Sigmoid colon (tissue), 4 donors: ENCODE data around the gene C1orf174.

Experiments used
- POLR2A ChIP-seq, 2 donors: fragments of 450-650 bp; IDR thresholded peaks; one replicate each; pipeline ENCODE4 v1.6.1; 2016; ENCODE audit warnings: antibody characterized with exemption in 2 of 2, mild to moderate bottlenecking in 2 of 2, moderate library complexity in 2 of 2
- POLR2AphosphoS5 ChIP-seq, 4 donors: sonication (generic); formaldehyde crosslinking; IDR thresholded peaks; one replicate each; pipeline ENCODE4 v1.6.1; 2017; ENCODE audit warnings: antibody characterized with exemption in 4 of 4
- TF ChIP-seq, protein P1 (sequence below), 4 experiments: fragments of 450-650 bp in 3 of 4; fragments of 200-600 bp in 1 of 4; IDR thresholded peaks; one replicate each; pipeline ENCODE4 v1.5.1; 2016 to 2019; ENCODE audit warnings: antibody characterized with exemption in 4 of 4, mild to moderate bottlenecking in 3 of 4, moderate library complexity in 2 of 4

DNA sequence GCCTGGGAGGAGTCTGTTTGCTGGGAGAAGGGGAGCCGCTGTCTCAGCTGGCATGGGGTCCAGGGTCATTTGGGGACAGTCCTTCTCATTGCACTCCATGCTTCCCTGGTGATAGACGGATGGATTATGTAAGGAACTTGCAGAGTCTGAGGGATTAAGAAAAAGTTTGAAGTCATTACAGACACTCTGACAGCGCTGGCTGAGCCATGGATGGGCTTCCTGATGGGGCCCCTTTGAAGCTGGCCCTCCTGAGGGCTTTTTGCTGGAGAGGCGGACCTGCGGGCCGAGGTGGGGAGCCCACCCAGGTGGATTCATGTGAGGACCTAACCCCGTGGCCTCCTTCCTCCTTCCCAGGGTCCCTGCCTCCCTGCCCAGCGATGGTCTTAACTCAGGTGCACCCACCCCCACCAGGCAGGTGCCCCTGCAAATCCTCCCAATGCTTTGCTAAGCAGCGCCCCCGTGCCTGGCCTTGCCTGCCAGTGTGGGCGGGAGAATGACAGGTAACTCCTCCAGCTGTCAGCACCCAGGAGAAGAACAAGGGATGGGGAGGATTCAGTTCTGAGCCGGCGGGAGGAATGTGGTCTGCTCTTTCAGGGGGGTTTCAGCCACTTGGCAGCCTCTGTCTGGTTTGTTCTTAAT lies 24.2 kb upstream of the C1orf174 start:
- TF ChIP-seq POLR2AphosphoS5 (IDR thresholded peaks at IDR 0.05) (no peak), POLR2A (IDR thresholded peaks at IDR 0.05) (no peak)
- TF ChIP-seq, protein P1, sequence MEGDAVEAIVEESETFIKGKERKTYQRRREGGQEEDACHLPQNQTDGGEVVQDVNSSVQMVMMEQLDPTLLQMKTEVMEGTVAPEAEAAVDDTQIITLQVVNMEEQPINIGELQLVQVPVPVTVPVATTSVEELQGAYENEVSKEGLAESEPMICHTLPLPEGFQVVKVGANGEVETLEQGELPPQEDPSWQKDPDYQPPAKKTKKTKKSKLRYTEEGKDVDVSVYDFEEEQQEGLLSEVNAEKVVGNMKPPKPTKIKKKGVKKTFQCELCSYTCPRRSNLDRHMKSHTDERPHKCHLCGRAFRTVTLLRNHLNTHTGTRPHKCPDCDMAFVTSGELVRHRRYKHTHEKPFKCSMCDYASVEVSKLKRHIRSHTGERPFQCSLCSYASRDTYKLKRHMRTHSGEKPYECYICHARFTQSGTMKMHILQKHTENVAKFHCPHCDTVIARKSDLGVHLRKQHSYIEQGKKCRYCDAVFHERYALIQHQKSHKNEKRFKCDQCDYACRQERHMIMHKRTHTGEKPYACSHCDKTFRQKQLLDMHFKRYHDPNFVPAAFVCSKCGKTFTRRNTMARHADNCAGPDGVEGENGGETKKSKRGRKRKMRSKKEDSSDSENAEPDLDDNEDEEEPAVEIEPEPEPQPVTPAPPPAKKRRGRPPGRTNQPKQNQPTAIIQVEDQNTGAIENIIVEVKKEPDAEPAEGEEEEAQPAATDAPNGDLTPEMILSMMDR (IDR thresholded peaks at IDR 0.05) = no peak
